WTC11 (cell line): ENCODE measurements around the gene EFCAB13. TPM values are rescaled to one million over a fixed set of nuclear protein-coding genes. Genes with fewer than 3 reads are reported as not detected.

Experiments used
- ATAC-seq: fragments of 200-7000 bp; cut with Tn5 transposase; 2 replicates; pipeline ENCODE4 v1.10.0; 2021; ENCODE audit warnings: mild to moderate bottlenecking, moderate library complexity
- CTCF ChIA-PET: fragments of 300-600 bp; sonication (Branson Sonifier 250); formaldehyde crosslinking; loops from one replicate; lab custom pipeline; 2021; ENCODE audit warnings: antibody characterized with exemption; lab: Charles Lee
- POLR2A ChIA-PET: fragments of 350-600 bp; sonication (Branson Sonifier 250); formaldehyde crosslinking; loops from one replicate; lab custom pipeline; 2021; ENCODE audit warnings: antibody characterized with exemption; lab: Charles Lee
- DNase-seq: peaks from one replicate; pipeline ENCODE4 v3.0.0; 2021; ENCODE audit warnings: low spot score
- H3K27ac Mint-ChIP-seq: 2 replicates; pipeline ENCODE4 v1.8.0; 2021; ENCODE audit warnings: mixed read lengths
- H3K27me3 Mint-ChIP-seq: 2 replicates; pipeline ENCODE4 v1.8.0; 2021; ENCODE audit warnings: low read depth, mild to moderate bottlenecking, moderate library complexity, mixed read lengths
- H3K36me3 Mint-ChIP-seq: 2 replicates; pipeline ENCODE4 v1.8.0; 2021; ENCODE audit warnings: mixed read lengths
- H3K4me1 Mint-ChIP-seq: 2 replicates; pipeline ENCODE4 v1.8.0; 2022; ENCODE audit warnings: mixed read lengths
- H3K4me3 Mint-ChIP-seq: 2 replicates; pipeline ENCODE4 v1.8.0; 2021; ENCODE audit warnings: mild to moderate bottlenecking, moderate library complexity, mixed read lengths
- H3K9me3 Mint-ChIP-seq: 2 replicates; pipeline ENCODE4 v1.8.0; 2021; ENCODE audit warnings: mixed read lengths
- CBFB ChIP-seq: sonication (generic); formaldehyde crosslinking; IDR thresholded peaks from 2 replicates; pipeline ENCODE4 v1.8.1; 2022; ENCODE audit warnings: mild to moderate bottlenecking, low read depth, missing genetic modification reagents
- FOXP1 ChIP-seq: sonication (generic); formaldehyde crosslinking; IDR thresholded peaks from 2 replicates; pipeline ENCODE4 v1.8.0; 2022; ENCODE audit warnings: missing genetic modification reagents, mild to moderate bottlenecking, moderate library complexity, borderline replicate concordance
- NFE2L1 ChIP-seq: sonication (generic); formaldehyde crosslinking; IDR thresholded peaks from 2 replicates; pipeline ENCODE4 v1.8.1; 2023; ENCODE audit warnings: missing genetic modification reagents
- OVOL2 ChIP-seq: fragments of 250-450 bp; sonication (Bioruptor Pico); IDR thresholded peaks from 2 replicates; pipeline ENCODE4 v1.9.0; 2021; ENCODE audit warnings: mild to moderate bottlenecking, borderline replicate concordance
- ZNF121 ChIP-seq: sonication (generic); formaldehyde crosslinking; IDR thresholded peaks from 2 replicates; pipeline ENCODE4 v1.8.0; 2023; ENCODE audit warnings: missing genetic modification reagents
- ZNF423 ChIP-seq: fragments of 250-450 bp; sonication (Bioruptor Pico); IDR thresholded peaks from 2 replicates; pipeline ENCODE4 v2.1.2; 2022; ENCODE audit warnings: mild to moderate bottlenecking, moderate library complexity
- total RNA-seq: library from RNA; stranded (reverse); gene quantifications from 3 replicates; pipeline ENCODE4 v1.2.3, GENCODE V29; 2021
- TF ChIP-seq, protein P1 (sequence below): sonication (generic); formaldehyde crosslinking; IDR thresholded peaks from 2 replicates; pipeline ENCODE4 v1.8.1; 2023; ENCODE audit warnings: mild to moderate bottlenecking, missing genetic modification reagents
- TF ChIP-seq, protein P2 (sequence below): fragments of 250-450 bp; sonication (Bioruptor Pico); IDR thresholded peaks from 2 replicates; pipeline ENCODE4 v1.8.0; 2021; ENCODE audit warnings: mild to moderate bottlenecking
- TF ChIP-seq, protein P3 (sequence below): fragments of 250-450 bp; sonication (Bioruptor Pico); conservative IDR thresholded peaks from 2 replicates; pipeline ENCODE4 v1.9.0; 2021; ENCODE audit warnings: mild to moderate bottlenecking
- TF ChIP-seq, protein P4 (sequence below): sonication (generic); formaldehyde crosslinking; conservative IDR thresholded peaks from 2 replicates; pipeline ENCODE4 v1.8.1; 2022; ENCODE audit warnings: mild to moderate bottlenecking, missing genetic modification reagents
- TF ChIP-seq, protein P5 (sequence below): sonication (generic); formaldehyde crosslinking; IDR thresholded peaks from 2 replicates; pipeline ENCODE4 v1.8.0; 2023; ENCODE audit warnings: mild to moderate bottlenecking, missing genetic modification reagents
- TF ChIP-seq, protein P6 (sequence below): sonication (generic); formaldehyde crosslinking; IDR thresholded peaks from 2 replicates; pipeline ENCODE4 v1.8.1; 2023; ENCODE audit warnings: mild to moderate bottlenecking, moderate library complexity, missing genetic modification reagents
- TF ChIP-seq, protein P7 (sequence below): fragments of 250-450 bp; sonication (Bioruptor Pico); IDR thresholded peaks from 2 replicates; pipeline ENCODE4 v1.9.0; 2021; ENCODE audit warnings: mild to moderate bottlenecking

Gene EFCAB13
- total RNA-seq, 1 experiment from 2014 or later = 3.5 TPM

DNA sequence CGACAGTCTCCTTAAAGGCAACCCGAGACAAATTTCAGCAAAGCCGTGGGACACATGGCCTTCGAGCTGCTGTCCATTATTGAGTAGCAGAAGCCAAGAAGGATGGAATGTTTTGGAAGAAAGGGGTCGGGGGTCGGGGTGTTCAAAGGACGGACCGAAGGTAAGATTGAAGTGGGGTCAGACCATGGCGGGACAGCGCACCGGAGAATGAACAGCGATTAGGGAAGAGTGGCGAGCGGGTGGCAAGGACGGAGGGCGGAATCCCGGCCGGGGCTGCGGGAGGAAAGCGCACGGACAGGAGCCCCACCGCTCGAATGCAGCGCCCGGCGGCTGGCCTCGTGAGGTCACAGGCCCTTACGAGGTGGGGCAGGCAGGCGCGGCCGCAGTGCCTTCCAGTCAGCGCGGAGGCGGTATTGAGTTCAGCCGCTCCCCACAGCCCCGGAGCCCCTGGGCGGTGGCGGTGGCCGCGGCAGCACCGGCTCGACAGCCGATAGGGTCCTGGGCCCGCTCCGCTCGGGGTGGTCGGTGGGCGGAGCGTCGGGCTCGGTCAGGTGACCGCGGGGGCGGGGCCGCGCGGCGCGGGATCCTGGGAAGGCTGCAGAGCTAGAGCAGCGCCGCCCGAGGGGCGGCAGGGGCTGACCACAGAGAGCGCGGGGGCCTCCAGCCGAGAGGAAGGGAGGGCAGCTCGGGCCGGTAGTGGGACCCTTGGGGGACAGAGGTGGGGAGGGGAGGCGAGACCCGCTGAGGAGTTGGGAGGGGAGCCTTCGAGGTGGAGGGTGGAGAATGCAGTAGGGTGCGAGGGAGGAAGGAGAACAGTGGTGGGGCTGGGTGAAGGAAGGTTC is at the start of gene EFCAB13 (continued):
- TF ChIP-seq, protein P1, sequence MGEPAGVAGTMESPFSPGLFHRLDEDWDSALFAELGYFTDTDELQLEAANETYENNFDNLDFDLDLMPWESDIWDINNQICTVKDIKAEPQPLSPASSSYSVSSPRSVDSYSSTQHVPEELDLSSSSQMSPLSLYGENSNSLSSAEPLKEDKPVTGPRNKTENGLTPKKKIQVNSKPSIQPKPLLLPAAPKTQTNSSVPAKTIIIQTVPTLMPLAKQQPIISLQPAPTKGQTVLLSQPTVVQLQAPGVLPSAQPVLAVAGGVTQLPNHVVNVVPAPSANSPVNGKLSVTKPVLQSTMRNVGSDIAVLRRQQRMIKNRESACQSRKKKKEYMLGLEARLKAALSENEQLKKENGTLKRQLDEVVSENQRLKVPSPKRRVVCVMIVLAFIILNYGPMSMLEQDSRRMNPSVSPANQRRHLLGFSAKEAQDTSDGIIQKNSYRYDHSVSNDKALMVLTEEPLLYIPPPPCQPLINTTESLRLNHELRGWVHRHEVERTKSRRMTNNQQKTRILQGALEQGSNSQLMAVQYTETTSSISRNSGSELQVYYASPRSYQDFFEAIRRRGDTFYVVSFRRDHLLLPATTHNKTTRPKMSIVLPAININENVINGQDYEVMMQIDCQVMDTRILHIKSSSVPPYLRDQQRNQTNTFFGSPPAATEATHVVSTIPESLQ (CRISPR knock-in tag) = peak; percentile 53; the same call in 1 of the 2 replicates
- TF ChIP-seq ZNF423 (CRISPR knock-in tag) (0 out of 2 replicates have a peak, but pooled peaks have one; percentile 21), CBFB (CRISPR knock-in tag) (no peak), FOXP1 (peak; percentile 96), NFE2L1 (CRISPR knock-in tag) (peak; percentile 92), OVOL2 (no peak)
- TF ChIP-seq, protein P2, sequence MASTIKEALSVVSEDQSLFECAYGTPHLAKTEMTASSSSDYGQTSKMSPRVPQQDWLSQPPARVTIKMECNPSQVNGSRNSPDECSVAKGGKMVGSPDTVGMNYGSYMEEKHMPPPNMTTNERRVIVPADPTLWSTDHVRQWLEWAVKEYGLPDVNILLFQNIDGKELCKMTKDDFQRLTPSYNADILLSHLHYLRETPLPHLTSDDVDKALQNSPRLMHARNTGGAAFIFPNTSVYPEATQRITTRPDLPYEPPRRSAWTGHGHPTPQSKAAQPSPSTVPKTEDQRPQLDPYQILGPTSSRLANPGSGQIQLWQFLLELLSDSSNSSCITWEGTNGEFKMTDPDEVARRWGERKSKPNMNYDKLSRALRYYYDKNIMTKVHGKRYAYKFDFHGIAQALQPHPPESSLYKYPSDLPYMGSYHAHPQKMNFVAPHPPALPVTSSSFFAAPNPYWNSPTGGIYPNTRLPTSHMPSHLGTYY (CRISPR knock-in tag) = no peak
- TF ChIP-seq, protein P3, sequence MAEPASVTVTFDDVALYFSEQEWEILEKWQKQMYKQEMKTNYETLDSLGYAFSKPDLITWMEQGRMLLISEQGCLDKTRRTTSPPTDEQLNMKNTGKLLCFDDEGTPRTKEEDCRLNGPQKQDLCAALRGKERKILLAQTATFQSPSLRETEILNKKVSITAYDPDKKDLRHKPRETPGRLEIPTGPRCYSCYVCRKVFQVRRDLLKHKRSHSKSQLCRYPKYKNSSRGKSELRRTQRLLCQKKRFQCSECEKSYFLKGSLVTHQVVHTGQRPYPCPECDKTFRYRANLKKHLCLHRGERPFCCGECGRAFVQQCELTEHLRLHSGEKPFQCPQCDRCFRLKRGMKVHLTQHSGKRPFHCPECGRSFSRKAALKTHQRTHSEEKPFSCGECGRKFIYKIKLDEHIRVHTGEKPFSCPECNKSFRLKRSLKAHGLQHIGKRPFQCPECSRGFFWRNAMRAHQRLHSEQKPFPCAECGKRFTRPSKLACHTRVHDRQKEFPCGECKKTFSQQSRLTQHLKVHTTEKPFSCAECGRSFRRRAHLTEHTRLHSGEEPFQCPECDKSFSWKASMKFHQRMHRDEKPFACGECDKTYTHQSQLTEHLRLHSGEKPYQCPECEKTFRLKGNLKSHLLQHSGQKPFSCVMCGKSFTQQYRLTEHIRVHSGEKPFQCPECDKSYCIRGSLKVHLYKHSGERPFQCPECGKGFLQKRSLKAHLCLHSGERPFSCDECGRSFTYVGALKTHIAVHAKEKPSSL (CRISPR knock-in tag) = no peak
- TF ChIP-seq, protein P4, sequence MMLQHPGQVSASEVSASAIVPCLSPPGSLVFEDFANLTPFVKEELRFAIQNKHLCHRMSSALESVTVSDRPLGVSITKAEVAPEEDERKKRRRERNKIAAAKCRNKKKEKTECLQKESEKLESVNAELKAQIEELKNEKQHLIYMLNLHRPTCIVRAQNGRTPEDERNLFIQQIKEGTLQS (CRISPR knock-in tag) = peak; percentile 75; the same call in 1 of the 2 replicates
- TF ChIP-seq, protein P5, sequence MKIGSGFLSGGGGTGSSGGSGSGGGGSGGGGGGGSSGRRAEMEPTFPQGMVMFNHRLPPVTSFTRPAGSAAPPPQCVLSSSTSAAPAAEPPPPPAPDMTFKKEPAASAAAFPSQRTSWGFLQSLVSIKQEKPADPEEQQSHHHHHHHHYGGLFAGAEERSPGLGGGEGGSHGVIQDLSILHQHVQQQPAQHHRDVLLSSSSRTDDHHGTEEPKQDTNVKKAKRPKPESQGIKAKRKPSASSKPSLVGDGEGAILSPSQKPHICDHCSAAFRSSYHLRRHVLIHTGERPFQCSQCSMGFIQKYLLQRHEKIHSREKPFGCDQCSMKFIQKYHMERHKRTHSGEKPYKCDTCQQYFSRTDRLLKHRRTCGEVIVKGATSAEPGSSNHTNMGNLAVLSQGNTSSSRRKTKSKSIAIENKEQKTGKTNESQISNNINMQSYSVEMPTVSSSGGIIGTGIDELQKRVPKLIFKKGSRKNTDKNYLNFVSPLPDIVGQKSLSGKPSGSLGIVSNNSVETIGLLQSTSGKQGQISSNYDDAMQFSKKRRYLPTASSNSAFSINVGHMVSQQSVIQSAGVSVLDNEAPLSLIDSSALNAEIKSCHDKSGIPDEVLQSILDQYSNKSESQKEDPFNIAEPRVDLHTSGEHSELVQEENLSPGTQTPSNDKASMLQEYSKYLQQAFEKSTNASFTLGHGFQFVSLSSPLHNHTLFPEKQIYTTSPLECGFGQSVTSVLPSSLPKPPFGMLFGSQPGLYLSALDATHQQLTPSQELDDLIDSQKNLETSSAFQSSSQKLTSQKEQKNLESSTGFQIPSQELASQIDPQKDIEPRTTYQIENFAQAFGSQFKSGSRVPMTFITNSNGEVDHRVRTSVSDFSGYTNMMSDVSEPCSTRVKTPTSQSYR (CRISPR knock-in tag) = no peak; the same call in 1 of the 2 replicates
- TF ChIP-seq, protein P6, sequence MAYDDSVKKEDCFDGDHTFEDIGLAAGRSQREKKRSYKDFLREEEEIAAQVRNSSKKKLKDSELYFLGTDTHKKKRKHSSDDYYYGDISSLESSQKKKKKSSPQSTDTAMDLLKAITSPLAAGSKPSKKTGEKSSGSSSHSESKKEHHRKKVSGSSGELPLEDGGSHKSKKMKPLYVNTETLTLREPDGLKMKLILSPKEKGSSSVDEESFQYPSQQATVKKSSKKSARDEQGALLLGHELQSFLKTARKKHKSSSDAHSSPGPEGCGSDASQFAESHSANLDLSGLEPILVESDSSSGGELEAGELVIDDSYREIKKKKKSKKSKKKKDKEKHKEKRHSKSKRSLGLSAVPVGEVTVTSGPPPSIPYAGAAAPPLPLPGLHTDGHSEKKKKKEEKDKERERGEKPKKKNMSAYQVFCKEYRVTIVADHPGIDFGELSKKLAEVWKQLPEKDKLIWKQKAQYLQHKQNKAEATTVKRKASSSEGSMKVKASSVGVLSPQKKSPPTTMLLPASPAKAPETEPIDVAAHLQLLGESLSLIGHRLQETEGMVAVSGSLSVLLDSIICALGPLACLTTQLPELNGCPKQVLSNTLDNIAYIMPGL (CRISPR knock-in tag) = peak; percentile 98

DNA sequence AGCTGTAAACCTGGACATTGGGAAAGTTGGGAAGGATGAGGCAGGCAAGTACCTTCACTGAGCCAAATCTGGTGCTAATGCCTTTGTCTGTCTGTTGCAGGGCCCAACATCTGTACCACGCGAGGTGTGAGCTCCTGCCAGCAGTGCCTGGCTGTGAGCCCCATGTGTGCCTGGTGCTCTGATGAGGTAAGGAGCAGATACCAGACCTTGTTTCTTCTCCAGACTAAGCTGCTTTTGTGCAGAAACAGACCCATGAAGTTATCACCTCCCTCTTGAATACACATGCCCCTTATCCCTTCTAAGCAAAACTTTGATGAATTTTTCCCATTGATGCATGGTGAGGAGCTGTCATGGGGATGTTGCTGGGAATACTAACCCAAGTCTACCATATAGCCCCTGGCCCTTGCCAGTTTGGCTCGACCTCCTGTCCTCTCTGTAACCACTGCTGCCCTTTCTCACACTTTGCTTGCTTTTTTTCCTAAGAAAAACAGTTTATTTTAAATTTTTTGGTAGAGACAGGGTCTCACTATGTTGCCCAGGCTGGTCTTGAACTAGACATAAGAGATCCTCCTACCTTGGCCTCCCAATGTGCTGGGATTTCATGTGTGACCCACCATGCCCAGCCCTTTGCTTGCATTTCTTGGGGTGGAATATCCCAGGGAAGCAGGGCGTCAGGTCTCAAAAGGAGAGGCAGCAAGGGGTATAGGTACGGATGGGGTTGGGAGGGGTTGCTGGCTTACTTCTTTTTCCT is 49.3 kb upstream of the EFCAB13 start:
- TF ChIP-seq, protein P7, sequence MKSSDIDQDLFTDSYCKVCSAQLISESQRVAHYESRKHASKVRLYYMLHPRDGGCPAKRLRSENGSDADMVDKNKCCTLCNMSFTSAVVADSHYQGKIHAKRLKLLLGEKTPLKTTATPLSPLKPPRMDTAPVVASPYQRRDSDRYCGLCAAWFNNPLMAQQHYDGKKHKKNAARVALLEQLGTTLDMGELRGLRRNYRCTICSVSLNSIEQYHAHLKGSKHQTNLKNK (CRISPR knock-in tag) = no peak
- TF ChIP-seq ZNF121 (CRISPR knock-in tag) = peak; percentile 91
- no peak for DNase-seq
- peaks cover 7% of the 10 kb centered on the region for H3K9me3 Mint-ChIP-seq
- no peak overlapping the region for H3K4me3 Mint-ChIP-seq
- peaks cover 1% of the 10 kb centered on the region for H3K36me3 Mint-ChIP-seq
- ChIA-PET CTCF (interaction anchor here (1.2 to 2.2 kb wide), 5 partner anchors 10 to 41 kb away, joined by 4 to 14 read pairs (median 5); partner anchors contain the start of gene ITGB3), POLR2A (interaction anchor here (1.1 to 1.4 kb wide), 2 partner anchors 10 to 42 kb away, joined by 3 read pairs; no protein-coding TSS in a partner anchor)
- H3K27ac Mint-ChIP-seq = no peak overlapping the region
- H3K27me3 Mint-ChIP-seq = peaks cover under 1% of the 10 kb centered on the region; the same call in 1 of the 2 replicates
- no peak for ATAC-seq
- peaks cover 44% of the 10 kb centered on the region for H3K4me1 Mint-ChIP-seq
